NOMO-1 (cell line): ENCODE measurements around the gene ATP9A.

Source experiments
- DNase-seq, 2 experiments: peaks; one replicate each; lab custom pipeline; 2025; ENCODE audit not compliant: unreplicated experiment in 2 of 2; lab: John Stamatoyannopoulos, UW

The ATP9A gene

GRCh38 chr20:51563174-51563485, 205.1 kb downstream of the ATP9A start:
- no peak for DNase-seq

DNA sequence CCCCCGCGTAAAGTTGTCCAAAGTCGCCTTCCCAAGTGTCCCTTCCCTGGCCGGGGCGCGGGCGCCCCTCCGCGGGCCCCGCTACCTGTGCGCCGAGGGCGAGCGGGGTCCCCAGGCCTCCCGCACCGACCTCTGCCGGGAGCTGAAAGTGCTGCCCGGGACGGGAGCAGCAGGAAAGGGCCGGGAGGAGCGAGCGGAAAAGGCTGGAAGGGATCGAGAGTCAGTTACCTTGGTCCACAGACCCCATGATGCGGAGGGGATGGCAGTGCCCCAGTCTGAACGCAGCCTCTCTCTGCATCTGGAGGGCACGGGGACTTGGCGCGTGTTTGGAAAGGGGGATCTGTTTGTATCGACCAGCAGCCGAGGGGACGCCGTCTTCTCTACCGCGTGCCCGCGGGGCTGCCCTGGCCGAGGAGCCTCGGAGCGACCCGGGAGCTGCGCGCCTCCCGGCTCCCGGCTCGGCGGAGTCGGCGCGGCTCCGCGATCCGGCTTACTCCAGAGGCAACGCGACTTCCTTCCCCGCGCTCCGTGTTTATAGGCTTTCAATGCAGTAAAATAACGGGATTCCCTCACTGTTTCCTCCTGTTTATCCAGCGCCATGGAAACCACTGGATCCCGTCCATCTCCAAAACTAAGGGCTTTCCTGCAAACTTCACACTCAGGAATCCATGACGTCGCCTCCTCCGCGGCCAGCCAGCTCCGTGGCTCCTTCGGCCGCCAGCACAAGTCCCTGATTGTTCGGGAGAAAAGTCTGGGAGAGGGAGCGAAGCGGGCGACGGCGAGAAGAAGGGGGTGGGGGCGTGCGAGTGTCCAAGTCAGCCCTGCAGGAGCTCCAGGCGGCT, 205.6 kb downstream of the ATP9A start:
- no peak for DNase-seq

DNA sequence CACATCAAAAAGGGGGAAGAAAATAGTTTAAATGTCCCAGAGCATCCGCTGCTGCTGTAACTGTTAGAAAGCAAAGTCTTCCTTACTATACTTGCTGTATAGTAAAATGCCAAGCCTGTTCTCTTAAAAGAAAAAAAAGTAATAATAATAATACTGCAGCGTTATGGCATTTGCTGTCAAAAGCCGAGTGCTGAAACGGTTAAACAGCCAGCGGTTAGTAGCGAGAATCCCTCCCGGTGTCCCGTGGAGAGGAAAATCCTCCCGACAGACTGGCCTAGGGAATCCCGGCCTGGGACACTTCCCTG, 206.2 kb downstream of the ATP9A start:
- DNase-seq, result no peak

DNA sequence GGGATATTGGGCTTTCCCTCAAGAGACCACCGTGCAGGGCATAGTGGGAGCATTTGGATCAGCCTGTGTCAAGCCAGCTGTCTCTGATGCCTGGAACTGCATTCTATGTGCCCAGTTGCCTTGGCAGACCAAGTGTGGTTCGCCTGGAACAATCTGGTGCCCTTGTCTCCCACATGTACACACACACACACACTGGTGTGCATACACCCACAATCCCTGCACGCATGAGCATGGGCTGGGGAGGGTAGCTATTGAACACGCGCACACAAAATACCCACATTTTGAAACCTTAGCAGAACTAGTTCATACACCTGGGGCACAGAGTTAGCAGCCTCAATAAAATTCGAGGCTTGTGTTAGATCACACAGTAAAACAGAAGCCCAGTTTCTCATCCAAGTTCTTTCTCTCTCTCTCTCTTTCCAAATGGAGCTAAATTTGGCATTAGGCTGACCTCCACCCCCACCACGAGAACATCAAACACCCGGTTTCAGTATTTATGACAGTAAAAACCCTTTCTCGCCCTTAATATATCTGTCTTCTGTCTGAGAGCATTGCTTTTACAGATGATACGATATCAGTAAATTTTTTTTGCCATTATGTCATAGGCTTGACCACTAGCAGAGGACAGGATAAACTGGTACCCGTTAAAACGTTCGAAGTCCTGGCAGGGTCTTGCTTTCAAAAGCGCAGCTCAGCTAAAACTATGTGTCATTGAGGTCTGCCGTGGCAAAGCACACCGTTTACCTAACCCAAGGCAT, 207.5 kb downstream of the ATP9A start:
- DNase-seq, result no peak

DNA sequence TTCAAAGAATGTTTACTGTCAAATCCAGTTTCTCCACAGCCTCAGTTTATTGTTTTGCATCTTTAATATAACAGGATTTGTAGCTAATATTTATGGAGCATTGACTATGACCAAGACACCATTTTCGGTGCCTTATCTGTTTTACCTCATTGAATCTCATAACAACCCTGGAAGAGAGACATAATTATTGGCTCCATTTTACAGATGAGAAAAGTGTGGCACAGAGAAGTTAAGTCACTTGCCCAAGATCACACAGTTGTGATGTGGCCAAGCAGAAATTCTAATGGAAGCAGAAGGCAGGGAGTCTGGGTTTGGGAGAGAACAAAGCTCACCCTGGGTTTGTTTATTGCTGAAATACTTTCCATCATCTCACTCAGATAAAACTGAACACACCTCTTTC, 208.1 kb downstream of the ATP9A start:
- no peak for DNase-seq

DNA sequence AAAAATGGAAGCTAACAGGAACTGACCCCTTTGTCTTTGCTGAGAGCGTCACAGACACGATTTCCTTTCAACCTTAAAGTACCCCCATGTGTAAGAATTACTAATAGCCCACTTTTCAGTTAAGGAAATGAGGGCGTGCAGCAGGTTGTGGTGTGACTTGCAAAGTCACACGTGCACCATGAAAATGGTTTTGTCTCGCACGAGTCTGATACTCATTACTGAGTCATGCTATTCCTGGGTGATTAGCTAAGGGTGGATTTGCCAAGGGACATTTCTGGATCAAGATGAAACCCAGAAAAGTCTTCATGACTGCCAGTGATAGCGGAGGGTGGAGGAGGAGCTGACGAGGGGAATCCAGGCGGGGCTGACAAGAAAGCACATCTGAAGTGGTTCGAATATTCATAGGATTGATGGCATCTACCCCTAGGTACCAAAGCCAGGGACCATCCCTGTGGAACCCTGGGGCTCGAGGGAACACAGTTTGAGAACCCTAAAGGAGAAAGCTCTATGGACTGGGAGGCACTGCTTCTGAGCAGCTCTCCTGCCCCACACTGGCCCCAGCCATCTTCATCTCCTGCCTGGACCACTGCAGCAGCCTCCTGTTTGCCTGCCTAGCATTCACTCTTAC, 213.5 kb downstream of the ATP9A start:
- DNase-seq, result no peak

DNA sequence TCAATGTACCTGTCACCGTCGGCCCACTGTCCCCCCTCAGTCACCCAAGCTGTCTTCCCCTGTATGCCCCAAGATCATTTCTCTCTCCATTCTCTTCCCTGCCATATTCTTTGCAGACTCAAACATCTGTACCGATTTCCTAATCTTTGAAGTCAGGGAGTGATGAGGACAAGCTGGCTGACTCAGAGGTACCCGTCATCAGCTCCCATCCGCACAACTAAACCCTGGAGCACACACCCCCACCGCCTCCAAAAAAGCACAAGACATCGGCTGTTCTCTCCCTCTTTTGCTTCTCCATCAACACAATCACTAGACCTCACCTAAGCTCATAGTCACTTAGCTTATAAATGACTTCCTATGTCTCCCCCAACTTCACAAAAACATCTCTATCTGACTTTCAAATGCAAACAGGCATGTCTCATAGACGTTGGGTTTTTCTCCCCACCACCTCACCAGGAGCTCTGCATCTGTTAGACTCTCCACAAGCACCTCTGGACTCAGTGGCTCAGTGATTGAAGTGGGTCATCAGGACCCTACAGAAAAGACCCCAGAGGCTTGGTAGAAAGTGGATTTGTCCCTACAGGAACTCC, 214.2 kb downstream of the ATP9A start:
- no peak for DNase-seq

GRCh38 chr20:51551186-51551585, 217.0 kb downstream of the ATP9A start:
- DNase-seq, result no peak

DNA sequence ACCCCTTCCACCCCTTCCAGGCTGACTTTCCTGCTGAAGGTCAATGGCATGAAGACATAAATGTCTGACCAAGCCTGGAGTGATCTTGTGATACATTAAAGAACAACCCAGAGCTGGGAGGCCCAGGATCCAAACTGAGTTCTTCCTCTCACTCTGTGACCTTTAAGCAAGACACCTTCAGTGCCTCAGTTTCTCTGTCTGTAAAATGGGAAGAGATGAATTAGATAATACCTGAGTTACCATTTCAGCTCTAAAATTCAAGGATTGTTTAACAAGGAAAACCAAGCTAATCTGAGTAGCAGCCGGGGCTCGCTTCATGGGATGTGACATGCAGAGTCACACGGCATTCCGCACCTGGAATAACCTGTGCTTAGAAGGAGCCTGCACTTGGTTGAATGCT, 218.7 kb downstream of the ATP9A start:
- no peak for DNase-seq

DNA sequence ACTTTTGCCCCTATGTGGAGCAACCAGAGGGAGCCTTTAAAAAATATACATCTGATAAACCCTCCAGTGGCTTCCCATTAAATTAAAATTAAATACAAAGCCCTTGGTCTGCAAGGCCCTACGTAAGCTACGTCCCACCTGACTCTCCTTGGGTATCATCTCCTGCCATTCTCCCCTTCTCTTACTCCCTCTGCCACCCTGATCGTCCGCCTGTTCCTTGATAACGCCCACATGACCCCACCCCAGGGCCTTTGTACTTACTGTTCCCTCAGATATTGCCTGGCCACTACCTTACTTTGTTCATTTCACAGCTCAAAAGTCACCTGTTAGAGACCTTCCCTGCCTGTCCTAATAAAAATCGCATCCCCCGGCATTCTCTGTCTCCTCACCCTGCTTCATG, 220.2 kb downstream of the ATP9A start:
- DNase-seq, result no peak
